GM19324 (cell line): ENCODE data around the gene MRPS23.
"Not testable (repeated sequence)": the region's sequence is repeated elsewhere in the genome, so short reads cannot be mapped to it uniquely, and the experiment has no call there.

Source experiments
- ATAC-seq: cut with Tn5 transposase; IDR thresholded peaks from one replicate; pipeline ENCODE4 v1.9.1; 2021; ENCODE audit warnings: mild to moderate bottlenecking, moderate library complexity; ENCODE audit not compliant: unreplicated experiment, low FRiP score

Gene MRPS23

GRCh38 chr17:57846056-57846945, 3.5 kb downstream of the MRPS23 start:
- ATAC-seq, result not testable (repeated sequence)

DNA sequence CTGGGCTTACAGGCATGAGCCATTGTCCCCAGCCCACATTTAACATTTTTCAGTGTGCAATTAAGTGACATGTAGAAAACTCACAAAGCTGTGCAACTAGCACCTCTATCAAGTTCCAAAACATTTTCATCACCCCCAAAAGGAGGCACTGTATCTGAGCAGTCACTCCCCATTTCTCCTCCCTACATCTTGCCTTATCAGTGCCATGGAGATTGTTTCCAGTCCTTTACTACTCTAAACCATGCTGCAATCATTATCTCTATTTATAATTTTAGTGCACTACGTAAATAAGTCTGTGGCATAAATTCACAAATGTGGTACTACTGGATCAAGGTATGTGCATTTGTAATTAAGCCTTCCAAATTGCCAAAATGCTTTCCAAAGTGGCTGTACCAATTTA, 7.6 kb downstream of the MRPS23 start:
- no peak for ATAC-seq

DNA sequence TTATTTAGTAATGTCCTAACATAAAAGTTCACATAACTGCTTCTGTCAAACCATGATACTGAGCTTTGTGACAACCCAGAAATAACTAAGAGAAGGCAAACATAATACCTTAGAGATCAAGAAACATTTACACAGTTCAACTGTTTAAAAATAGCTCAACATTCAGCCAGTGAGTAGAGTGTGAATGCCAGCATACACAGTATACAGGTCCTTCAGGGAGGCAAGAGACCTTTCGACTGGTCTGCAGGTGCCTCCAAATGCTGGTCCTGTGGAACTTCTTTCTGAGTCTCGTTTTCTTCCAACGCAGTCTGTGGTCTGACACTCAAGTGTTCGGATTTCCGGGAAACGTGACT, 10.3 kb downstream of the MRPS23 start:
- no peak for ATAC-seq

- ATAC-seq, result no peak
Measured at GRCh38 chr17:57838857-57839570, 10.8 kb downstream of the MRPS23 start.

DNA sequence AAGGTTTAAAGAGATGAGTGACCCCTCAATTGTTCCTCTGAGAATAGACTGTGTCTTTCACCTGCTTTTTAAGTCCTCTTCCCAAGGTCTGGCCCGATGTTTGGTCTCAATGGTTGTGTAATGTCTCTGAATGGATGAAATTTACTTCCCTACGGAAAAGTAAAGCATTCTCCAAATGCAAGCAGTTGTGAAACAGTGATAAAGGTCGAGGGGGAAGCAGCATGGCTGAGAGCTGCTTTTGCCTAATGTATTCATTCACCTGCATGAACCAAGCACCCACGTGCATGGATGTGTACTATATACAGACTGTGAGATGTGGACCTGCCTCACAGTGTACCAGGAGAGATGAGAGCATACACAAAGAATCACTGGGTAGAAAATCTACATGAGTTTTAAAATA, 11.4 kb downstream of the MRPS23 start:
- no peak for ATAC-seq

DNA sequence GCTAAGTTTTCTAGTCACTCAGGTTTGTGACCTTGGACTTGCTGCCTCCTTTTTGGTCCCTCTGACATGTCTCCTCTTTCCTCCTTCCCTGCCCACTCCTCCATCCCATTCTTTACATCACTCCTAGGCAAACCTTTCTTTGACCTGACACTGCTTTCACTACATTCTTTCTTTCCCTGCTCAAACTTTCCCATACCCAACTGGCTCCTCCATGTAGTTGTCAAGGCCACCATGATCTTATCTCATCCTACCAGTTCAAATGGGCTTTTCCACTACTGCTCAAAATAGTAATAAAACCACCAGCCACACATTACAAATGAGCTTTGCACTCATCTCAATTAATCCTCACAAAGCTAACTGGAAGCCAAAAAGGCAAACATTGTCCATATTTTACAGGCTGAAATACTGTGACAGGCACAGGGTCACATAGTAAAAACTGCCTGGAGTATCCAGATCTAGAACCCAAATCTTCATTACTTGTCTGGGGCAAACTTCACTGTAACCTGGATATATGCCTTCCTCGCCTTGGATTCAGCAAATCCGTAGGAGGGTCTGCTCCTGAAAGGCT, 14.4 kb downstream of the MRPS23 start:
- ATAC-seq, result no peak

- ATAC-seq, result no peak
Measured at GRCh38 chr17:57834146-57834741, 15.6 kb downstream of the MRPS23 start.

- no peak for ATAC-seq
Measured at GRCh38 chr17:57833179-57833939, 16.5 kb downstream of the MRPS23 start.

- ATAC-seq, result no peak
Measured at GRCh38 chr17:57832314-57833178, 17.3 kb downstream of the MRPS23 start.

DNA sequence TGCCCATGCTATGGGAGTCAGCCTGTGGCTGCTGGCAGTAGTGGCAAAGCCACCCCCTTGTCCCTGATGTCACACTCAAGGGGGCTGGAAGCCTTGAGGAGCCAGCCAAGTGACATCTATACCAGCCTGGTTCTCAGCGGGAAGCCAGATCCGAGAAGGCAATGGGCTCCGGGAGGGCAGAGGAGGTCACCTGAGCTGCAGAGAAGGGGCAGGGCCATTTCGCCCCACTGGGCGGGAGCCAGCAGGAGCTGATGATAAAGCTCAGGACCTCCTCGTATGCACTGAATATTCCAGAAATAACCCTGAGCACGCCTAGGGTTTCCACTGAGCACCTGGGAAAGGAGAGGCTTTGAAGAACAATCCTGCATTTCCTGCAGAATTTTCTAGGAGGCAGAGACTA, 19.0 kb downstream of the MRPS23 start:
- no peak for ATAC-seq

GRCh38 chr17:57823469-57824401, 26.1 kb downstream of the MRPS23 start:
- no peak for ATAC-seq

GRCh38 chr17:57819867-57820266, 30.0 kb downstream of the MRPS23 start:
- no peak for ATAC-seq

DNA sequence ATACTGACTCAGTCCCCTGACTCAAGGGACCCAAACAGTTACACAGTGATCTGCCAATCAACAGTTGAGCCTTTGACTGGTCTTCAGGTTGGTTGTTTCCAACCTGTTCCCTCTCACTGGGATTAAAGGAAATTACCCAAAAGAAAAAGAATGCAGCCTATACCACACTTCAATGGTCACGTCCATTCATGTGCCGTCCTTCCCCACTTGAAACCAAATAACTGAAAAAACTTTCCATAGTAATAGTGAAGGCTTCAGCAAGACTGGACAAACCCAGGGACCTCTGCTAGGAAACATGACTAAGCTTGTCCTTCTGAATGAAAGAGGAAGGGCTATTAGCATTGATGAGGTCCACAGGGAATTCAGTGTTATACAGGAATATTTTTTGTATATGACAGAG, 30.6 kb downstream of the MRPS23 start:
- ATAC-seq, result no peak

DNA sequence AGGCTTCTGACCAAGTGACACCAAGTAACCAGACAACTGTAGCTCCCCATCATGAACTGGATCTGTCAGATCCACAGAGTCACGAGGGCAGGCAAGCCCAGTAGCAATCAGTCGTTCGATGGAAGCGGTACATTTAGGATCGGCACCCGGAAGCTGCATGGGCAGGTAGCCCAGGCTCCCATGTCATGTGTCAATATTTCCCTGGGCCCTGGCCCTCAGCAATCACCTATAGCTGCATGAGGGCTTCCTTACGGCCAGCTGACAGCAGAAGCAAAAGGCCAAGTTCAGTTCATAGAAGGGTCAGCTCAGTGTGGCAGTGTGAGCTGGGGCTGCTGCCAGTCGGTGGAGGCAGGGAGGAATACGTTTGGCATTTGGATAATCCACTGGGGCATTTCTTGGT, 31.8 kb downstream of the MRPS23 start:
- ATAC-seq, result no peak

- no peak for ATAC-seq
Measured at GRCh38 chr17:57817299-57817698, 32.5 kb downstream of the MRPS23 start.

DNA sequence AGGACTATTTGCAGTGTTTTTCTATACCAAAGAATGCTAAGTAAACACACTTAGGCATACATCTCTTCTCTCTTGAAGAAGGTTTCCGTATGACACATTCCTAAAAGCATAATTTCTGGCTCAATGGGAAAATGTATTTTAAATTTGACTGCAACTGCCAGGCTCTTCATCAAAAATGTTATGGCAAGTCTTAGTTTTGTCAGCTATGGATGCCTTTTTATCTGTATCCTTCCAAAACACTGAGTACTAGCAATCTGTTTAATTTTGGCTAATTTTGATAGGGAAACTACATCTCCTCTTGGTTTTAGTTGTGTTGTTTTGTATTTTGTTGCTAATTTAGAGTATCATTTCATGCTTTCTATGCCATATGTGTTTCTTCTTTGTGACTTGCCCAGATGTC, 35.4 kb downstream of the MRPS23 start:
- no peak for ATAC-seq

- no peak for ATAC-seq
Measured at GRCh38 chr17:57811638-57812280, 38.1 kb downstream of the MRPS23 start.
